Activated CD4-positive, alpha-beta T cell treated with anti-CD3 and anti-CD28 coated beads, Interleukin-2, amount 50 U/mL, for 48 hours (primary cell): ENCODE results near the gene LRRC7.

ENCODE experiments used
- DNase-seq, 2 experiments: peaks; one replicate each; pipeline ENCODE4 v3.0.0-alpha.2; 2020

LRRC7 gene

GRCh38 chr1:70112838-70113237, 545.1 kb downstream of the LRRC7 start:
- no peak for DNase-seq

- no peak for DNase-seq
Observed at GRCh38 chr1:70115315-70115714, 547.6 kb downstream of the LRRC7 start.

- DNase-seq: no peak
Observed at GRCh38 chr1:70117046-70117445, 549.3 kb downstream of the LRRC7 start.

- no peak for DNase-seq
Observed at GRCh38 chr1:70134148-70134547, 566.4 kb downstream of the LRRC7 start.

- no peak for DNase-seq
Observed at GRCh38 chr1:70140343-70140742, 572.6 kb downstream of the LRRC7 start.

GRCh38 chr1:70140894-70141293, 573.2 kb downstream of the LRRC7 start:
- DNase-seq: no peak

GRCh38 chr1:70142075-70142474, 574.4 kb downstream of the LRRC7 start:
- no peak for DNase-seq

GRCh38 chr1:70143048-70143659, 575.4 kb downstream of the LRRC7 start:
- DNase-seq: no peak

- DNase-seq: no peak
Observed at GRCh38 chr1:70146488-70146887, 578.8 kb downstream of the LRRC7 start.

- DNase-seq: no peak
Observed at GRCh38 chr1:70150444-70150843, 582.7 kb downstream of the LRRC7 start.

GRCh38 chr1:70153739-70154138, 586.0 kb downstream of the LRRC7 start:
- DNase-seq: no peak

GRCh38 chr1:70156529-70157120, 588.9 kb downstream of the LRRC7 start:
- DNase-seq: no peak

- no peak for DNase-seq
Observed at GRCh38 chr1:70164350-70164749, 596.6 kb downstream of the LRRC7 start.

- no peak for DNase-seq
Observed at GRCh38 chr1:70168283-70168682, 600.6 kb downstream of the LRRC7 start.

- no peak for DNase-seq
Observed at GRCh38 chr1:70169018-70169839, 601.5 kb downstream of the LRRC7 start.

- no peak for DNase-seq
Observed at GRCh38 chr1:70171512-70171911, 603.8 kb downstream of the LRRC7 start.
